MG63 (cell line): ENCODE measurements around the gene TUBB6. TPM values are rescaled to one million over a fixed set of nuclear protein-coding genes. Genes with fewer than 3 reads are reported as not detected.

ENCODE experiments used
- DNase-seq: peaks from one replicate; pipeline ENCODE4 v3.0.0-alpha.2; 2020
- H3K27me3 ChIP-seq: fragments of 250-450 bp; sonication (Bioruptor Pico); 2 replicates; pipeline ENCODE4 v1.5.1; 2020; ENCODE audit warnings: mild to moderate bottlenecking, moderate library complexity
- H3K36me3 ChIP-seq: fragments of 250-450 bp; sonication (Bioruptor Pico); 2 replicates; pipeline ENCODE4 v1.5.1; 2020; ENCODE audit warnings: mild to moderate bottlenecking, moderate library complexity
- H3K4me3 ChIP-seq: fragments of 250-450 bp; sonication (Bioruptor Pico); 2 replicates; pipeline ENCODE4 v1.5.1; 2020; ENCODE audit warnings: mild to moderate bottlenecking, moderate library complexity
- H3K9me3 ChIP-seq: fragments of 250-450 bp; sonication (Bioruptor Pico); 2 replicates; pipeline ENCODE4 v1.5.1; 2020; ENCODE audit warnings: mild to moderate bottlenecking, moderate library complexity
- total RNA-seq: library from RNA; depleted of rRNA; stranded (reverse); fragments of >200 nt; shearing (Covaris generic); gene quantifications from 2 replicates; pipeline ENCODE4 v1.2.3, GENCODE V29; 2014; ENCODE audit warnings: low replicate concordance; rRNA removed

The TUBB6 gene
- total RNA-seq: 220 and 503 TPM in 2 replicates

- H3K27me3 ChIP-seq: no peaks in the 10 kb centered on the region
- peak; percentile 91 for DNase-seq
- H3K36me3 ChIP-seq: peaks cover 41% of the 10 kb centered on the region
Measured at GRCh38 chr18:12307701-12308385, at the start of gene TUBB6. TSS of gene TUBB6 (plus strand) at chr18:12308241. CDS start at chr18:12308293, 52 bp downstream.

GRCh38 chr18:12258719-12259705, 49.0 kb upstream of the TUBB6 start:
- Histone ChIP-seq H3K4me3 (no peak overlapping the region), H3K9me3 (no peaks in the 10 kb centered on the region), H3K27me3 (peaks cover 8% of the 10 kb centered on the region), H3K36me3 (no peaks in the 10 kb centered on the region)
- no peak for DNase-seq

More at GRCh38 chr18:12307701-12308385, at the start of gene TUBB6:
- Histone ChIP-seq H3K4me3 (peak within 1 kb of the TSS; percentile 83), H3K9me3 (peaks cover 6% of the 10 kb centered on the region)

- Histone ChIP-seq H3K27me3 (peaks cover 3% of the 10 kb centered on the region; the same call in 1 of the 2 replicates), H3K9me3 (no peaks in the 10 kb centered on the region), H3K36me3 (no peaks in the 10 kb centered on the region), H3K4me3 (no peak overlapping the region)
- DNase-seq: no peak
Measured at GRCh38 chr18:12262748-12263147, 45.3 kb upstream of the TUBB6 start.

- DNase-seq: no peak
- peaks cover 3% of the 10 kb centered on the region; the same call in 1 of the 2 replicates for H3K27me3 ChIP-seq
- no peak overlapping the region for H3K4me3 ChIP-seq
Measured at GRCh38 chr18:12264864-12265263, 43.2 kb upstream of the TUBB6 start.

GRCh38 chr18:12271376-12272235, 36.4 kb upstream of the TUBB6 start:
- H3K4me3 ChIP-seq: peak overlapping the region; percentile 61
- H3K27me3 ChIP-seq: no peaks in the 10 kb centered on the region
- H3K36me3 ChIP-seq: no peaks in the 10 kb centered on the region
- peak; percentile 78 for DNase-seq
- no peaks in the 10 kb centered on the region for H3K9me3 ChIP-seq

More at GRCh38 chr18:12264864-12265263, 43.2 kb upstream of the TUBB6 start:
- Histone ChIP-seq H3K9me3 (no peaks in the 10 kb centered on the region), H3K36me3 (no peaks in the 10 kb centered on the region)

- no peaks in the 10 kb centered on the region for H3K27me3 ChIP-seq
- no peaks in the 10 kb centered on the region for H3K9me3 ChIP-seq
- no peaks in the 10 kb centered on the region for H3K36me3 ChIP-seq
- no peak overlapping the region for H3K4me3 ChIP-seq
- DNase-seq: no peak
Measured at GRCh38 chr18:12274793-12275192, 33.2 kb upstream of the TUBB6 start.

- DNase-seq: no peak
- H3K4me3 ChIP-seq: no peak overlapping the region
- no peaks in the 10 kb centered on the region for H3K36me3 ChIP-seq
- no peaks in the 10 kb centered on the region for H3K27me3 ChIP-seq
- H3K9me3 ChIP-seq: no peaks in the 10 kb centered on the region
Measured at GRCh38 chr18:12276736-12277554, 31.1 kb upstream of the TUBB6 start.

GRCh38 chr18:12278215-12278671, 29.8 kb upstream of the TUBB6 start:
- Histone ChIP-seq H3K4me3 (peak overlapping the region; percentile 38), H3K27me3 (no peaks in the 10 kb centered on the region), H3K36me3 (no peaks in the 10 kb centered on the region), H3K9me3 (no peaks in the 10 kb centered on the region)
- peak; percentile 33 for DNase-seq

GRCh38 chr18:12278741-12279682, 29.0 kb upstream of the TUBB6 start:
- Histone ChIP-seq H3K27me3 (no peaks in the 10 kb centered on the region), H3K9me3 (no peaks in the 10 kb centered on the region), H3K36me3 (no peaks in the 10 kb centered on the region), H3K4me3 (peak overlapping the region; percentile 38)
- peak; percentile 92 for DNase-seq

GRCh38 chr18:12279781-12280531, 28.1 kb upstream of the TUBB6 start:
- no peaks in the 10 kb centered on the region for H3K9me3 ChIP-seq
- no peak overlapping the region; the same call in 1 of the 2 replicates for H3K4me3 ChIP-seq
- DNase-seq: no peak
- H3K27me3 ChIP-seq: no peaks in the 10 kb centered on the region
- H3K36me3 ChIP-seq: no peaks in the 10 kb centered on the region

- DNase-seq: no peak
- Histone ChIP-seq H3K4me3 (no peak overlapping the region), H3K9me3 (no peaks in the 10 kb centered on the region), H3K36me3 (no peaks in the 10 kb centered on the region), H3K27me3 (no peaks in the 10 kb centered on the region)
Measured at GRCh38 chr18:12281861-12282260, 26.2 kb upstream of the TUBB6 start.

GRCh38 chr18:12282442-12283039, 25.5 kb upstream of the TUBB6 start:
- peak; percentile 72 for DNase-seq
- Histone ChIP-seq H3K36me3 (no peaks in the 10 kb centered on the region), H3K9me3 (no peaks in the 10 kb centered on the region), H3K4me3 (no peak overlapping the region), H3K27me3 (no peaks in the 10 kb centered on the region)

- no peak for DNase-seq
- no peaks in the 10 kb centered on the region for H3K9me3 ChIP-seq
- no peaks in the 10 kb centered on the region for H3K36me3 ChIP-seq
- no peak overlapping the region for H3K4me3 ChIP-seq
- H3K27me3 ChIP-seq: no peaks in the 10 kb centered on the region
Measured at GRCh38 chr18:12283256-12283655, 24.8 kb upstream of the TUBB6 start.

GRCh38 chr18:12283666-12284065, 24.4 kb upstream of the TUBB6 start:
- Histone ChIP-seq H3K9me3 (no peaks in the 10 kb centered on the region), H3K36me3 (no peaks in the 10 kb centered on the region), H3K4me3 (no peak overlapping the region), H3K27me3 (no peaks in the 10 kb centered on the region)
- DNase-seq: no peak
